Caco-2 (cell line): Measurements from ENCODE around the gene MRPL41. TPM values are rescaled to one million over a fixed set of nuclear protein-coding genes. Genes with fewer than 3 reads are reported as not detected.

ENCODE experiments used
- BruUV-seq: library from RNA; stranded (reverse); fragments of 400-500 nt; replicated peaks from 2 replicates; lab custom pipeline; 2021; lab: Mats Ljungman, UMichigan
- CTCF ChIA-PET: fragments of 300-600 bp; sonication (Branson Sonifier 250); formaldehyde crosslinking; loops from one replicate; lab custom pipeline; 2022; ENCODE audit warnings: antibody characterized with exemption; lab: Charles Lee
- POLR2A ChIA-PET: fragments of 300-600 bp; sonication (Branson Sonifier 250); formaldehyde crosslinking; loops from one replicate; lab custom pipeline; 2022; ENCODE audit warnings: antibody characterized with exemption; lab: Charles Lee
- DNase-seq, 2 experiments: peaks; one replicate each; pipeline versions ENCODE4 v3.0.0 to v3.0.0-alpha.2; 2020 to 2022
- H3K27me3 ChIP-seq: replicated peaks from 2 replicates; pipeline ENCODE4 v1.6.0; 2011; ENCODE audit warnings: low read length; ENCODE audit not compliant: control insufficient read depth, insufficient read depth
- H3K36me3 ChIP-seq: 2 replicates; pipeline ENCODE4 v1.5.1; 2011; ENCODE audit warnings: low read length; ENCODE audit not compliant: control insufficient read depth, insufficient read depth
- H3K4me1 ChIP-seq: fragments of 250-450 bp; sonication (Bioruptor Pico); 2 replicates; pipeline ENCODE4 v1.5.1; 2020; ENCODE audit warnings: mild to moderate bottlenecking
- H3K4me3 ChIP-seq: 2 replicates; pipeline ENCODE4 v1.5.1; 2011; ENCODE audit warnings: low read depth, mild to moderate bottlenecking, control low read depth, low read length
- H3K9me3 ChIP-seq: fragments of 250-450 bp; sonication (Bioruptor Pico); 2 replicates; pipeline ENCODE4 v1.5.1; 2020; ENCODE audit warnings: mild to moderate bottlenecking, moderate library complexity
- H3K27ac Mint-ChIP-seq: one replicate; pipeline ENCODE4 v1.8.0; 2022; ENCODE audit warnings: mixed read lengths; ENCODE audit not compliant: unreplicated experiment
- H3K27me3 Mint-ChIP-seq: one replicate; pipeline ENCODE4 v1.8.0; 2022; ENCODE audit warnings: mixed read lengths; ENCODE audit not compliant: insufficient read depth, unreplicated experiment
- H3K36me3 Mint-ChIP-seq: one replicate; pipeline ENCODE4 v1.8.0; 2022; ENCODE audit warnings: mild to moderate bottlenecking, mixed read lengths; ENCODE audit not compliant: insufficient read depth, unreplicated experiment
- H3K4me1 Mint-ChIP-seq: one replicate; pipeline ENCODE4 v1.8.0; 2022; ENCODE audit warnings: low read depth, mixed read lengths; ENCODE audit not compliant: unreplicated experiment
- H3K4me3 Mint-ChIP-seq: one replicate; pipeline ENCODE4 v1.8.0; 2022; ENCODE audit warnings: mild to moderate bottlenecking, moderate library complexity, mixed read lengths; ENCODE audit not compliant: unreplicated experiment
- H3K9me3 Mint-ChIP-seq: one replicate; pipeline ENCODE4 v1.8.0; 2022; ENCODE audit warnings: mixed read lengths; ENCODE audit not compliant: unreplicated experiment
- CTCF ChIP-seq, 2 experiments: fragments of 200-600 bp in 1 of 2; IDR thresholded peaks; 1 replicate in 1 of 2; 2 replicates in 1 of 2; pipeline versions ENCODE4 v1.5.1 to v1.8.0; 2011 to 2022; ENCODE audit warnings: antibody characterized with exemption in 1 of 2, control low read depth in 1 of 2, inconsistent platforms in 1 of 2, low read depth in 1 of 2, low read length in 1 of 2, mild to moderate bottlenecking in 1 of 2, moderate library complexity in 1 of 2; ENCODE audit not compliant: insufficient read depth in 1 of 2, severe bottlenecking in 1 of 2, unreplicated experiment in 1 of 2
- intact Hi-C: fragments of 100-400 bp; cut with micrococcal nuclease; formaldehyde crosslinking; loops from one replicate; pipeline ENCODE4 v1.10.0; 2022; ENCODE audit not compliant: unreplicated experiment
- total RNA-seq: library from RNA; stranded (reverse); gene quantifications from 2 replicates; pipeline ENCODE4 v1.2.3, GENCODE V29; 2022

MRPL41 gene
- total RNA-seq, 1 experiment from 2014 or later, result 44.2 TPM

- Histone ChIP-seq H3K4me1 (peaks cover 13% of the 10 kb centered on the region), H3K4me3 (peak overlapping the region; percentile 96), H3K36me3 (peaks cover 2% of the 10 kb centered on the region; the same call in 1 of the 2 replicates), H3K27me3 (no peaks in the 10 kb centered on the region), H3K9me3 (no peaks in the 10 kb centered on the region)
- BruUV-seq, result no TSS peak
- no peaks in the 10 kb centered on the region for H3K9me3 Mint-ChIP-seq
- peak overlapping the region; percentile 66 for H3K27ac Mint-ChIP-seq
- intact Hi-C loops, result no loop called here
- POLR2A ChIA-PET, result interaction anchor here (0.6 kb wide), 1 partner anchor 169 kb away, joined by 3 read pairs; no protein-coding TSS in a partner anchor
- peaks cover 72% of the 10 kb centered on the region for H3K36me3 Mint-ChIP-seq
- H3K4me3 Mint-ChIP-seq, result peak overlapping the region; percentile 83
- no peak for TF ChIP-seq CTCF (IDR thresholded peaks at IDR 0.05; ENCODE audit: insufficient read depth in 1 of 2, low read depth in 1 of 2, low read length in 1 of 2, severe bottlenecking in 1 of 2, unreplicated experiment in 1 of 2)
- CTCF ChIA-PET, result interaction anchor here (0.7 to 3.6 kb wide), 3 partner anchors 12 to 277 kb away, joined by 3 to 13 read pairs (median 6); partner anchors contain the start of genes MRPL41 and NRARP
- DNase-seq, result no peak
- no peaks in the 10 kb centered on the region for H3K27me3 Mint-ChIP-seq
- no peaks in the 10 kb centered on the region for H3K4me1 Mint-ChIP-seq
Measured at GRCh38 chr9:137579259-137579604, 27.6 kb downstream of the MRPL41 start.

GRCh38 chr9:137580209-137580953 lies 28.7 kb downstream of the MRPL41 start:
- no peak overlapping the region for H3K4me3 ChIP-seq
- CTCF ChIA-PET, result interaction anchor here (0.6 to 3.6 kb wide), 5 partner anchors 11 to 278 kb away, joined by 3 to 13 read pairs (median 6); partner anchors contain the start of genes EHMT1, MRPL41, NRARP and ZMYND19
- H3K27me3 Mint-ChIP-seq, result no peaks in the 10 kb centered on the region
- intact Hi-C loops, result no loop called here
- no peak for DNase-seq
- peaks cover 13% of the 10 kb centered on the region for H3K4me1 ChIP-seq
- H3K36me3 ChIP-seq, result peaks cover 2% of the 10 kb centered on the region; the same call in 1 of the 2 replicates
- no peaks in the 10 kb centered on the region for H3K27me3 ChIP-seq
- no peaks in the 10 kb centered on the region for H3K9me3 Mint-ChIP-seq
- no peak overlapping the region for H3K27ac Mint-ChIP-seq
- no TSS peak for BruUV-seq
- POLR2A ChIA-PET, result no interaction called here
- H3K4me3 Mint-ChIP-seq, result no peak overlapping the region
- TF ChIP-seq CTCF (IDR thresholded peaks at IDR 0.05; ENCODE audit: insufficient read depth in 1 of 2, low read depth in 1 of 2, low read length in 1 of 2, severe bottlenecking in 1 of 2, unreplicated experiment in 1 of 2), result no peak
- H3K9me3 ChIP-seq, result no peaks in the 10 kb centered on the region
- no peaks in the 10 kb centered on the region for H3K4me1 Mint-ChIP-seq
- peaks cover 60% of the 10 kb centered on the region for H3K36me3 Mint-ChIP-seq

- DNase-seq, result no peak
- peaks cover 3% of the 10 kb centered on the region; the same call in 1 of the 2 replicates for H3K36me3 ChIP-seq
- Mint-ChIP-seq H3K27ac (no peak overlapping the region), H3K9me3 (no peaks in the 10 kb centered on the region), H3K4me3 (no peak overlapping the region), H3K4me1 (no peaks in the 10 kb centered on the region), H3K27me3 (no peaks in the 10 kb centered on the region), H3K36me3 (peaks cover 58% of the 10 kb centered on the region)
- TF ChIP-seq CTCF (IDR thresholded peaks at IDR 0.05; ENCODE audit: insufficient read depth in 1 of 2, low read depth in 1 of 2, low read length in 1 of 2, severe bottlenecking in 1 of 2, unreplicated experiment in 1 of 2), result no peak
- H3K27me3 ChIP-seq, result no peaks in the 10 kb centered on the region
- CTCF ChIA-PET, result interaction anchor here (2.1 kb wide), 1 partner anchor 10 kb away, joined by 6 read pairs; the partner anchor contains the start of gene ZMYND19
- H3K4me1 ChIP-seq, result peaks cover 13% of the 10 kb centered on the region
- intact Hi-C loops, result no loop called here
- no peak overlapping the region for H3K4me3 ChIP-seq
- POLR2A ChIA-PET, result interaction anchor here (0.6 kb wide), 1 partner anchor 8 kb away, joined by 6 read pairs; no protein-coding TSS in a partner anchor
- no peaks in the 10 kb centered on the region for H3K9me3 ChIP-seq
- BruUV-seq, result no TSS peak
Measured at GRCh38 chr9:137580954-137581322, 29.3 kb downstream of the MRPL41 start.
